GM12878 (cell line): ENCODE measurements around the gene ETHE1. TPM values are rescaled to one million over a fixed set of nuclear protein-coding genes. Genes with fewer than 3 reads are reported as not detected.
A peak's percentile ranks its signal among the peaks of the same experiment; 100 is the strongest.

Experiments used
- ASH2L ChIP-seq: fragments of 300-600, 200-600 bp; sonication (generic); IDR thresholded peaks from 2 replicates; pipeline ENCODE4 v1.6.1; 2017; ENCODE audit warnings: low read depth, mild to moderate bottlenecking, borderline replicate concordance
- BCL11A ChIP-seq: IDR thresholded peaks from 2 replicates; pipeline ENCODE4 v1.6.1; 2011; ENCODE audit warnings: low read depth, low read length
- BHLHE40 ChIP-seq, 2 experiments: fragments of 450-650 bp in 1 of 2; IDR thresholded peaks; 2 replicates each; pipeline ENCODE4 v1.6.1; 2011 to 2017; ENCODE audit warnings: low read depth in 2 of 2, borderline replicate concordance in 1 of 2, improper control_type of control experiment in 1 of 2, low read length in 1 of 2, mild to moderate bottlenecking in 1 of 2
- BRCA1 ChIP-seq: IDR thresholded peaks from 2 replicates; pipeline ENCODE4 v1.6.1; 2011; ENCODE audit warnings: low read depth, low read length, improper control_type of control experiment
- CEBPB ChIP-seq, 2 experiments: fragments of 150-350 bp in 1 of 2; IDR thresholded peaks; 2 replicates each; pipeline ENCODE4 v1.6.1; 2012 to 2014; ENCODE audit warnings: low read depth in 2 of 2, low read length in 2 of 2, borderline replicate concordance in 1 of 2, inconsistent platforms in 1 of 2
- CHD1 ChIP-seq: IDR thresholded peaks from 2 replicates; pipeline ENCODE4 v1.6.1; 2012; ENCODE audit warnings: low read depth, low read length, improper control_type of control experiment
- CHD2 ChIP-seq: IDR thresholded peaks from 2 replicates; pipeline ENCODE4 v1.6.1; 2011; ENCODE audit warnings: low read depth, low read length, improper control_type of control experiment, borderline replicate concordance
- EED ChIP-seq: sonication (generic); IDR thresholded peaks from 2 replicates; pipeline ENCODE4 v1.6.1; 2016; ENCODE audit warnings: antibody characterized with exemption, low read depth
- EP300 ChIP-seq, 2 experiments: fragments of 150-350 bp in 1 of 2; IDR thresholded peaks; 2 replicates each; pipeline ENCODE4 v1.6.1; 2011 to 2012; ENCODE audit warnings: low read depth in 2 of 2, low read length in 2 of 2, borderline replicate concordance in 1 of 2, improper control_type of control experiment in 1 of 2, inconsistent platforms in 1 of 2; ENCODE audit not compliant: control insufficient read depth in 1 of 2
- FOXM1 ChIP-seq: IDR thresholded peaks from 2 replicates; pipeline ENCODE4 v1.6.1; 2012; ENCODE audit warnings: low read depth, mild to moderate bottlenecking, inconsistent platforms, low read length, moderate library complexity
- GABPA ChIP-seq: IDR thresholded peaks from 2 replicates; pipeline ENCODE4 v1.6.1; 2014; ENCODE audit warnings: antibody characterized with exemption, low read depth, mild to moderate bottlenecking, inconsistent platforms
- MLLT1 ChIP-seq: fragments of 450-650 bp; IDR thresholded peaks from 2 replicates; pipeline ENCODE4 v1.6.1; 2016; ENCODE audit warnings: mild to moderate bottlenecking
- NR2C2 ChIP-seq: IDR thresholded peaks from 2 replicates; pipeline ENCODE4 v1.6.1; 2011; ENCODE audit warnings: borderline replicate concordance, low read depth; ENCODE audit not compliant: control insufficient read depth, insufficient read length
- PAX5 ChIP-seq: IDR thresholded peaks from 2 replicates; pipeline ENCODE4 v1.6.1; 2011; ENCODE audit warnings: low read depth, low read length, borderline replicate concordance
- PAX8 ChIP-seq: fragments of 450-650 bp; IDR thresholded peaks from 2 replicates; pipeline ENCODE4 v1.6.1; 2017; ENCODE audit warnings: mild to moderate bottlenecking, moderate library complexity
- POLR2AphosphoS2 ChIP-seq: IDR thresholded peaks from 2 replicates; pipeline ENCODE4 v1.6.1; 2011; ENCODE audit warnings: low read depth, mild to moderate bottlenecking, low read length, improper control_type of control experiment, moderate library complexity
- RAD51 ChIP-seq: fragments of 450-650 bp; IDR thresholded peaks from 2 replicates; pipeline ENCODE4 v1.6.1; 2016; ENCODE audit warnings: moderate library complexity, mild to moderate bottlenecking, inconsistent platforms
- SMARCA5 ChIP-seq: fragments of 450-650 bp; IDR thresholded peaks from 2 replicates; pipeline ENCODE4 v1.6.1; 2017; ENCODE audit warnings: mild to moderate bottlenecking
- SRF ChIP-seq, 2 experiments: IDR thresholded peaks; 2 replicates each; pipeline ENCODE4 v1.6.1; 2011; ENCODE audit warnings: low read depth in 2 of 2, low read length in 2 of 2, mild to moderate bottlenecking in 1 of 2, moderate library complexity in 1 of 2
- WRNIP1 ChIP-seq: IDR thresholded peaks from 2 replicates; pipeline ENCODE4 v1.6.1; 2011; ENCODE audit warnings: low read depth, low read length, improper control_type of control experiment, borderline replicate concordance
- YBX1 ChIP-seq: fragments of 450-650 bp; IDR thresholded peaks from 2 replicates; pipeline ENCODE4 v1.6.1; 2016; ENCODE audit warnings: antibody characterized with exemption
- ZNF207 ChIP-seq: fragments of 450-650 bp; IDR thresholded peaks from 2 replicates; pipeline ENCODE4 v1.6.1; 2014; ENCODE audit warnings: antibody characterized with exemption, mild to moderate bottlenecking, borderline replicate concordance
- ZNF274 ChIP-seq: IDR thresholded peaks from one replicate; pipeline ENCODE4 v1.8.0; 2011; ENCODE audit not compliant: insufficient read length, insufficient read depth
- polyA plus RNA-seq, 11 experiments: library from polyadenylated mRNA; depleted of rRNA in 4 of 11; unstranded in 6 of 11; stranded (reverse) in 5 of 11; fragments of >200 nt; fragmentation: Nextera tagmentation in 4 of 11; fragmentation: Illumina TruSeq in 1 of 11; extraction: Ambion mirVana in 4 of 11; extraction: Trizol in 1 of 11; gene quantifications; 1 replicate in 1 of 11; 2 replicates in 10 of 11; pipeline versions ENCODE4 v1.2.1 to v1.2.3, GENCODE V29; 2011 to 2016; ENCODE audit warnings: inconsistent platforms in 2 of 11, missing spikeins in 2 of 11, low read depth in 1 of 11
- total RNA-seq, 4 experiments: library from RNA; depleted of rRNA in 3 of 4; stranded (reverse); fragments of >200 nt in 3 of 4; fragmentation: Illumina TruSeq in 1 of 4; extraction: Trizol in 1 of 4; gene quantifications; 2 replicates each; pipeline versions ENCODE4 v1.2.1 to v1.2.3, GENCODE V29; 2013 to 2021
- TF ChIP-seq, protein P1 (sequence below): fragments of 450-650 bp; IDR thresholded peaks from 2 replicates; pipeline ENCODE4 v1.6.1; 2017; ENCODE audit warnings: mild to moderate bottlenecking, moderate library complexity

The ETHE1 gene
- total and polyA plus RNA-seq, 10 of the 15 experiments (the other 5 are each of a cell fraction or from before 2014, with no cell fraction given) = 22.1 to 155 (median 52.7) TPM

- TF ChIP-seq CEBPB (IDR thresholded peaks at IDR 0.05; ENCODE audit: borderline replicate concordance in 1 of 2, low read depth in 2 of 2, low read length in 2 of 2) (no peak; a peak in 1 of 4 replicates), BRCA1 (no peak), NR2C2 (no peak), YBX1 (no peak), CHD2 (peak; percentile 52; the same call in 1 of the 2 replicates), PAX8 (no peak), FOXM1 (no peak), SMARCA5 (no peak), ZNF207 (peak; percentile 68; the same call in 1 of the 2 replicates), BCL11A (no peak), PAX5 (no peak), RAD51 (no peak), MLLT1 (no peak; the same call in 1 of the 2 replicates), WRNIP1 (no peak), EP300 (IDR thresholded peaks at IDR 0.05; ENCODE audit: borderline replicate concordance in 1 of 2, control insufficient read depth in 1 of 2, low read depth in 2 of 2, low read length in 2 of 2) (no peak), BHLHE40 (IDR thresholded peaks at IDR 0.05; ENCODE audit: borderline replicate concordance in 1 of 2, low read depth in 2 of 2, low read length in 1 of 2) (no peak), SRF (IDR thresholded peaks at IDR 0.05; ENCODE audit: low read depth in 2 of 2, low read length in 2 of 2) (0 out of 4 replicates have a peak, but pooled peaks of 1 of the 2 experiments have one; percentile 43), CHD1 (no peak), GABPA (no peak), ZNF274 (no peak), POLR2AphosphoS2 (no peak), ASH2L (no peak), EED (no peak)
- TF ChIP-seq, protein P1, sequence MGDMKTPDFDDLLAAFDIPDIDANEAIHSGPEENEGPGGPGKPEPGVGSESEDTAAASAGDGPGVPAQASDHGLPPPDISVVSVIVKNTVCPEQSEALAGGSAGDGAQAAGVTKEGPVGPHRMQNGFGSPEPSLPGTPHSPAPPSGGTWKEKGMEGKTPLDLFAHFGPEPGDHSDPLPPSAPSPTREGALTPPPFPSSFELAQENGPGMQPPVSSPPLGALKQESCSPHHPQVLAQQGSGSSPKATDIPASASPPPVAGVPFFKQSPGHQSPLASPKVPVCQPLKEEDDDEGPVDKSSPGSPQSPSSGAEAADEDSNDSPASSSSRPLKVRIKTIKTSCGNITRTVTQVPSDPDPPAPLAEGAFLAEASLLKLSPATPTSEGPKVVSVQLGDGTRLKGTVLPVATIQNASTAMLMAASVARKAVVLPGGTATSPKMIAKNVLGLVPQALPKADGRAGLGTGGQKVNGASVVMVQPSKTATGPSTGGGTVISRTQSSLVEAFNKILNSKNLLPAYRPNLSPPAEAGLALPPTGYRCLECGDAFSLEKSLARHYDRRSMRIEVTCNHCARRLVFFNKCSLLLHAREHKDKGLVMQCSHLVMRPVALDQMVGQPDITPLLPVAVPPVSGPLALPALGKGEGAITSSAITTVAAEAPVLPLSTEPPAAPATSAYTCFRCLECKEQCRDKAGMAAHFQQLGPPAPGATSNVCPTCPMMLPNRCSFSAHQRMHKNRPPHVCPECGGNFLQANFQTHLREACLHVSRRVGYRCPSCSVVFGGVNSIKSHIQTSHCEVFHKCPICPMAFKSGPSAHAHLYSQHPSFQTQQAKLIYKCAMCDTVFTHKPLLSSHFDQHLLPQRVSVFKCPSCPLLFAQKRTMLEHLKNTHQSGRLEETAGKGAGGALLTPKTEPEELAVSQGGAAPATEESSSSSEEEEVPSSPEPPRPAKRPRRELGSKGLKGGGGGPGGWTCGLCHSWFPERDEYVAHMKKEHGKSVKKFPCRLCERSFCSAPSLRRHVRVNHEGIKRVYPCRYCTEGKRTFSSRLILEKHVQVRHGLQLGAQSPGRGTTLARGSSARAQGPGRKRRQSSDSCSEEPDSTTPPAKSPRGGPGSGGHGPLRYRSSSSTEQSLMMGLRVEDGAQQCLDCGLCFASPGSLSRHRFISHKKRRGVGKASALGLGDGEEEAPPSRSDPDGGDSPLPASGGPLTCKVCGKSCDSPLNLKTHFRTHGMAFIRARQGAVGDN = no peak; the same call in 1 of the 2 replicates
Measured at GRCh38 chr19:43575156-43575950, 48.4 kb upstream of the ETHE1 start, which contains the start of the genes PINLYP and XRCC1 (continued).
